Measurements from ENCODE around the gene GNB5.
A peak's percentile ranks its signal among the peaks of the same experiment; 100 is the strongest.

GNB5 gene

DNA sequence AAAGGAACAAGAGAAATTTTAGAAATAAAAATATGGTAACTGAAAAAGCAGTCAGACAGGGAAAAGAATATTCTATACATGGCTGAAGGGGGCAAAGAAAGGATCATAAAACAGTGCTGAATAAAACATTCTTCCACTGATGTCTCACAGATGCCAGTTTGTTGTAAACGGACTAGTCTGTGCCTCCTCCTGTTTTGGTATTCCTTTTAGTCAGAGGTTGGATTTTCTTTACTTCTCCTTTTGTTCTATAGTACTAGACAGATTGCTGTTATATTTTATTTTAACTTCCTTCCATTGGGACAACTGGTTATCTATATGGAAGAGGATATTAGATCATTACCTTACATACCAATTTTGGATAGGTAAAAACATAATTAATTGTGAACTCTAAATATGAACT lies 16.0 kb upstream of the GNB5 start:
- DNase-seq (ENCODE audit: low read depth in 3 of 3): no peak

DNA sequence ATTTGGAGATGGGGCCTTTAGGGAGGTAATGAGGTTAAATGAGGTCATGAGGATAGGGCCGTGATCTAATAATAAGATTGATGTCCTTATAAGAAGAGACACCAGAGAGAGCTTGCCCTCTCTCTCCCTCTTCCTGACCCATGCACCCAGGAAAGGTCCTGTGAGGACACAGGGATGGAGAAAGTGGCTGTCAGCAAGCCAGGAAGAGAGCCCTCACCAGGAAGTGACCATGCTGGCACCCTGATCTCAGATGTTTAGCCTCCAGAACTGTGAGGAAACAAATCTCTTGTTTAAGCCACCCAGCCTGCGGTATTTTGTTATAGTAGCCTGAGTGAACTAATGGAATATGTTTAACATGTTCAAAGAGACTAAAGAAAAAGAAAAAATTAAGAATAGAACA lies 15.3 kb upstream of the GNB5 start:
- no peak for DNase-seq (ENCODE audit: low read depth in 3 of 3)

DNA sequence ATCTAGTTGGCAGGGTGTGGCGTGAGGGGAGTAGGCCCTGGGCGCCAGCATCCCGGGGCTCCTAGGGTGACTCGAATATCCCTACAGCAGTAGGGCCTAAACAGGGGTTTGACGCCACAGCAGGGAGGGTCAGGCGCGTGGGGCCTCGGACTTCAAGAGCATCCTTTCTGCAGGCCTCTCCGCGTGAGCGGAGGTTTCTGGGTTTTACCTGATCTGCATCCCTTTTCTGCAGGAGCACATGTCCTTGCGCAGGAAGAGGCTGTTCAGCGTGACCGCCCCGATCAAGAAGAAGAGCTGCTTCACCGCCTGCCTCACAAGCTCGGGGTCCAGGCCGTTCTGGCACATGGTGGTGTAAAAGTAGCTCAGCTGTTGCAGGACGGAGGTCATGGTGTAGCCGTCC lies 13.5 kb upstream of the GNB5 start:
- no peak for DNase-seq (ENCODE audit: low read depth in 3 of 3)

GRCh38 chr15:52200831-52201365 lies 9.7 kb upstream of the GNB5 start:
- DNase-seq (ENCODE audit: low read depth in 3 of 3): no peak

- DNase-seq (ENCODE audit: low read depth in 3 of 3): no peak
These were observed 8.1 kb upstream of the GNB5 start for GRCh38 chr15:52199271-52199670.

DNA sequence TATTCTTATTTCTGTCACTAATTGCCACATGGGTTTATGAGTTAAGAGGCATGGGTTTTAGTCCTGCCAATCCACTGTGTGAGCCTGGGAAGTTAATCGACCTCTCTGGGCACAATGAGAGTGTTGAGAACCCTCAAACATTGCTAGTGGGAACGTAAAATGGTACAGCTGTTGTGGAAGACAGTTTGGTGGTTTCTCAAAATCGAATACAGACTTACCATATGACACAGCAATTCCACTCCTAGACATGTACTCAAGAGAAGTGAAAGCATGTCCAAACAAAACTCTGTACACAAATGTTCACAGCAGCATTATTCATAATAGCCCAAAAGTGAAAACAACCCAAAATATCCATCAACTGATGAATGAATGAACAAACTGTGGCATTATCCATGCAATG lies 5.7 kb upstream of the GNB5 start:
- no peak for DNase-seq (ENCODE audit: low read depth in 3 of 3)

DNA sequence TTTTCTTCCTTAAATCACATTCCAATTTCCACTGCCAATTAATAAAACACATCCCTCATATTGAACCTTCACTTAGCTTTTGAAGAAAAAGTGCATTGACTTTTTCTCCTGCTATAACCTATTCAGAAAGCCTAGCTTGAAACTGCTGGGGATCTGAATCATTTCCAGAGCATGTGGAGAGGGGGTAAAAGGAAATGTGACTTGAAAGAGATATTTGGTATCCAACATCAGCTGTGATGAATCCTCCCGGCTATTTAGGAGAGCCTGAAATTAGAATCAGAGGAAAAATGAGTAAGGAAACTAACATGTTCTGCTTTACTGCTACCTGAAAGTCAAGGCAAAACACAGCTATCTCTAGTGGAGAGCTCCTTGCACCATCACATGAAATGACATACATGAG lies 2.6 kb upstream of the GNB5 start:
- DNase-seq (ENCODE audit: low read depth in 3 of 3): no peak

- DNase-seq (ENCODE audit: low read depth in 3 of 3): no peak
These were observed 2.1 kb upstream of the GNB5 start for GRCh38 chr15:52193321-52193720.

DNA sequence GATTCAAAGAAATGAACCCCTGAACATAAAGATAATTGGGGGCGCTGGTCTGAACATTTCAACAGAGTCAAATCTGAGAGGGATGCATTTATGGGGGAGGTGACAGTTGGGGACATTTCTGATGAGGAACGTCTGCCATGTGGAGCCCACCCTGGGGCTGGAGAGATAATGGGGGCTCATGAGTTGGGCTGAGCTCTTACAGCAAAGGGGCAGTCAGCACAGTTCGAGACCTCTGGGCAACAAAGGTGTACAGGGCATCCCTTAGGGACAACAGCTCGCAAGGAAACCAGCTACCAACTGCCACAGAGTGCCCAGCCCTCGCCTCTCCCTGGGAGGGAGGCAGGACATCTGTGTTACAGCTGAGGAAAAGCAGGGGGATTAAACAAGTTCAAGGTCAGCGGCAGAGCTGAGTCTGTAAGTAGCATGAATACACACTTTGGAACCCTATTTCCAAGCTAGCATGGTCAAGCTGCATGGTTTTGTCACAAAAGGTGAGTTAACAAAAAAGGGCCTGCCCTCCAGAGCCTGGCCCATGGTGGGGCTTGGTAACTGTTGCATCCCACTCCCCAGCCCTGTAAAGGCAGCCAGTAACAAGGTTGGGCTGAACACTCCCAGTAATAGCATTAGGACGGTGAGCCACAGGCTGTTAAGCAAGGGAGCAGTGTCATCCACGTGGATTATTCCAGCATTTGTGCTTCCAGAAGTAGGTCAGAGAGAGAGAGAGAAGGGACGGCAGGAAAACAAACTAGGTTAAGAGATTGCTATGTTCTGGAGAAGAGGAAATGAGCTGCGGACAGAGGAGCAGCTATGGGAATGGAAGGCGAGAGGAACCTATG lies 4.3 kb downstream of the GNB5 start:
- no peak for DNase-seq (ENCODE audit: low read depth in 3 of 3)

- no peak for DNase-seq (ENCODE audit: low read depth in 3 of 3)
These were observed 6.0 kb downstream of the GNB5 start for GRCh38 chr15:52185151-52185561.

- DNase-seq (ENCODE audit: low read depth in 3 of 3): no peak
These were observed 6.5 kb downstream of the GNB5 start for GRCh38 chr15:52184721-52185120.

DNA sequence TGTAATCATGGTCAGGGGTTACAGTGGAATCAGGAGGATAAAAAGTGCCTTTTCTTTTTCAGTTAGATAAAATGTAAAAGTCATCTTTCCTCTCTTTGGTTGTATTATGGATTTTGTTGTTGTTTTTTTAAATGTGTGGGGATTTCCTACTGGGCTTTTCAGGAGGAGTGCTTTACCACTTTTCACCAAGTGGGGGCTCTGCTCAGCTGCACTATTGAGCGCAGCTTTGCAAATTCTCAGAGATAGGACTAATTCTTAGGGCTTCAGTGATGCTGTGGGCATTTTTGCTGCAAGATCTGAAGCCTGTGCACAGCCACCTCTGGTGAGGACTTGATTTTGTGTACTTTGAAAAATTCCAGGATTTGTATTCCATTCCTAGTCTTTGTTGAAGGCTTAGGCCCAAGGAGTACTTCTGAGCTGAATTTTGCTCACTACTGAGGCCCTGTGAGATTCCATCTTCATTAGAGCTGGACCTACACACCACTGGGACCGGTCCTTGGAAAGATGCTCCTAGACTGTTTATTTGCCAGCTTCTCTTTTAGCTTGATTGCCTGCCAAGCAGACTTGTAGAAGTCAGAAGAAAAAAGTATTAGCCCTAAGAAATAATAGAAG lies 7.5 kb downstream of the GNB5 start:
- no peak for DNase-seq (ENCODE audit: low read depth in 3 of 3)

DNA sequence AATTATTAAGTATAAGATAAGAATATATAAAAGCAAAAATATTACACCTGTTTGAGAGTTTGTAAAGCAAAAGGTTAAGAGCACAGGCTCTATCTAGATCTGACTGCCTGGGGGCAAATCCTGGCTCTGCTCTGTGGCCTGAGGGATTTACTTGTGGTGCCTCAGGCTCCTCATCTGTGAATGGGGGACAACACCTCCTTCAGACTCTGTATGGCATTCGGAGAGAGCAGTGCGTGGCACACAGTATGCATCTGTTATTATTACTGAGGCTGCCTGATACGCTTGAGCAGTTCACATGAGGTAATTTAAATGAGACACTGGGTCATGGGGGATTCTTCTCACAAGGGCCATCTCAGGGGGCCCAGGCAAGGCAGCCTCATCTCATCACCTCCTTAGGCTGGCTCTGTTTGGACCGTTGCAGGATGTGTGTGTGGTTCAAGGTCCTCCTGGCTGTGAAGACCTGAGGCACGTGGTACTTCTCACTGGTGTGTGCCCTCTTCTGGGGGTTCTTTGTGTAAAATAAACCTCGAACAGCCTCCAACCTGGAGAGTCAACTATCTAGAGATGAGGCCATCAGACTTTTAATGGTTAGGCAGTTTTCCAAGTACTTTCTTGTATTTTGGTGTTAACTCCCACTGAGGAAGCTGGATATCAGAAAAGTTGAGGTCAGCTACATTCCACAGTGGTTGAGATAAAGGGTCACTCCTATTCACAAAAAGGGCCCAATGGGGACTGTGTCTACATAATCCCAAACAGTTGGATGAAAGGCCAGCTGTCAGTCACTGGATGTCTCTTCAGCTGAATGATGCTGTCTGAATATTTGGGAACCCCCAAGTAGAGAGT lies 9.0 kb downstream of the GNB5 start:
- no peak for DNase-seq (ENCODE audit: low read depth in 3 of 3)

- no peak for DNase-seq (ENCODE audit: low read depth in 3 of 3)
These were observed 10.2 kb downstream of the GNB5 start for GRCh38 chr15:52180851-52181450.

DNA sequence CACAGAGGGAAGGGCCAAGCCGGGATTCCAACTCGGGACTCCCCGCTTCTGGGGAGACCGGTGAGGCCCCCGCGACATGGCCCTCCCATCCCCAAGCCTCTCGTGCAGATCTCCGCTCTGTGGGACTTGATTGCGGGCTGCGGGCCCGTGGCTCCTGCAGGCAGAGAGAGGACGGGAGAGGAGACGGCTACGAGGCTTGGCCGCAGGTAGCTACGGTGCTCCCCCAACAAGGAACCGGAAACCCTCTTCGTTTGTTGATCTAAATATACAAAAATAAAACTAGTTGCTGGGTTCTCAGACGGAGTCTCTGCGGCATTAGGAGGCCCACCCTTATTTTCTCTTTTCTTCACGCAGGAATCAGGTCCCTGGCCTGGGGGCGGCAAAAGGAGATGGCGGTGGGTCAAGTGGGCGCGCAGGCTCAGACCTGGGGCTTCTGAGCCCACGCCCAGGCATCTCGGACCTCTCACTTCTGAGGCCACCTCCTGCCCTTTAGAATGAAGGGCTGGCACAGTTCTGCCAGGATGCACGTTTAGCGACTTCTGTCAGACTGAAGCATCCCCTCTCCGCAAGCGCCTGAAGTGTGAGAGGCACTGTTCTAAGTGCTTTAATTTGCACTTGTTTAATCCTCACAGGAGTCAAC lies 10.9 kb downstream of the GNB5 start:
- no peak for DNase-seq (ENCODE audit: low read depth in 3 of 3)

- peak; percentile 78 to 82 (median 79) for DNase-seq (ENCODE audit: low read depth in 3 of 3)
These were observed 11.7 kb downstream of the GNB5 start for GRCh38 chr15:52179278-52180195.

- DNase-seq (ENCODE audit: low read depth in 3 of 3): no peak
These were observed 12.4 kb downstream of the GNB5 start for GRCh38 chr15:52178765-52179164.

- DNase-seq (ENCODE audit: low read depth in 3 of 3): no peak
These were observed 18.3 kb downstream of the GNB5 start for GRCh38 chr15:52172869-52173268.

DNA sequence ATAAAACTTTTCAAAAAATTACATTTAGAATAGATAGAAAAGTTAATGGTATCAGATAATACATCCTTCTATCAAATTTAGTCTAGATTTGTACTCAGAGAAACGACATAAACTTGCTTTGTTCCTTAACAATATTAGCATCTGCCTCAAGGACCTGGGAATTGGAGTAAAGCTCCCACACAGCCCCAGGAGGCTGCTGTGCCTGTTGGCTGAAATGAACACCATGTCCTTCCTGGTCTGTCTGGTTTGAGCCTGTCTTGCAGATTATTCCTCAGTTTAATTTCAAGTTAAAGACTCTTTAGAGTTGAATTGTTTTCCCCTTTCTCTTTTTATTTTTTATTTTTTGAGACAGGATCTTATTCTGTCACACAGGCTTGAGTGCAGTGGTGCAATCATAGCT lies 19.4 kb downstream of the GNB5 start:
- no peak for DNase-seq (ENCODE audit: low read depth in 3 of 3)

DNA sequence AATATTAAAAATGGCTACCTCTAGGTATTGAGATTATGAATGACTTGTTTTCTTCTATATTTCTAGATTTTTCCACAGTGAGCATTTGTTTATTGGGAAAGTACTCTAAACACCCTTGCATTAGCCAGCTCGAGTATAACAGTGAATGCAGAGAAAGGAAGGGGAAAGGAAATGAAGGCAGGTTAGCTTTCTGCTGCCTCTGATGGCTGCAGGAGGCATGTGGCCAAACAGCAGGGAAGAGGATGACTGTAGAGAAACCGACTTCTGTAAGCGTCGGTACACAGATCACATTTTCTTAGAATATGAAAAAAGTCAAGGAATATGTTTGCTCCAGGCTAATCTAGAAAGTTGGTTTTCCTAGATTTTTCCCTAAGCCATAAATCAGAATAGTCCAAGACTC lies 19.8 kb downstream of the GNB5 start:
- no peak for DNase-seq (ENCODE audit: low read depth in 3 of 3)
